Measurements from ENCODE around the gene COX8C.
"Not testable (repeated sequence)": the region's sequence is repeated elsewhere in the genome, so short reads cannot be mapped to it uniquely, and the experiment has no call there.

Gene COX8C

GRCh38 chr14:93322929-93323599 is 23.9 kb upstream of the COX8C start:
- no peak for DNase-seq

DNA sequence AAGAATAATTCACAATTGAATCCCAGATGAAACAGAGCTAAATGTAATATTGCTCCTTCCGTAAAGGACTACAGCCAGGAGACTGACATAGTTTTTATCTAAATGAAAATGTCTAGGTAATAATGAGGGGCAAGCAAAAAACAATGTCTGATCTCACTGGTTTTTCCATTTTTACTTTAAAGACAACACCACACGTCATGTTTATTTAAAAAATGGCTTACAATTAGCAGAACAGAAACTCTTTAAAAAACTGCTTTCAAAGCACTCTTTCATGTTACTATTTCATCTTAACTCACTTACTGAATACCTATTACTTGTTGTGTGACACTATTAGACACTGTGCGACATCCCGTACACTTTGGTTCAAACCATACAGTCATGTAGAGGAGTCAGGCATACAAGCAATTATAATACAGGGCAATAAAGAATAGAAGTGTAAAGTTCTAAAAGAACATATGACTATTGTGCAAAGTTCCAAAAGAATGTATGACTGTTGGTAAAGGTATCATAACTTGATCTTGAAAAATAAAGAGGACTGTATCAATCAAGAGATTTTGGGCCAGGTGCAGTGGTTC is 23.3 kb upstream of the COX8C start:
- DNase-seq: no peak

GRCh38 chr14:93326196-93326595 is 20.8 kb upstream of the COX8C start:
- DNase-seq: no peak

DNA sequence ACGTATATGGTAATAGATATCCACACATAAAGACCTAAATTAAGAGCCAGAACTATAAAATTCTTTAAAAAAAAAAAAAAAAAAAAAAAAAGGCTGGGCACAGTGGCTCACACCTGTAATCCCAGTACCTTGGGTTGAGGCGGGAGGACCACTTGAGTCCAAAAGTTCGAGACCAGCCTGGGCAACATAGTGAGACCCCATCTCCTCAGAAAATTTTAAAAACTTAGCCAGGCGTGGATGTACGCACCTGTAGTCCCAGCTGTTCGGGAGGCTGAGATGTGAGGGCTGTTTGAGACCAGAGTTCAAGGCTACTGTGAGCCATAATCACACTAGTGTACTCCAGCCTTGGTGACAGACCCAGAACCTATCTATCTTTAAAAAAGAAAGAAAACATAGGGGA is 18.4 kb upstream of the COX8C start:
- DNase-seq: no peak

DNA sequence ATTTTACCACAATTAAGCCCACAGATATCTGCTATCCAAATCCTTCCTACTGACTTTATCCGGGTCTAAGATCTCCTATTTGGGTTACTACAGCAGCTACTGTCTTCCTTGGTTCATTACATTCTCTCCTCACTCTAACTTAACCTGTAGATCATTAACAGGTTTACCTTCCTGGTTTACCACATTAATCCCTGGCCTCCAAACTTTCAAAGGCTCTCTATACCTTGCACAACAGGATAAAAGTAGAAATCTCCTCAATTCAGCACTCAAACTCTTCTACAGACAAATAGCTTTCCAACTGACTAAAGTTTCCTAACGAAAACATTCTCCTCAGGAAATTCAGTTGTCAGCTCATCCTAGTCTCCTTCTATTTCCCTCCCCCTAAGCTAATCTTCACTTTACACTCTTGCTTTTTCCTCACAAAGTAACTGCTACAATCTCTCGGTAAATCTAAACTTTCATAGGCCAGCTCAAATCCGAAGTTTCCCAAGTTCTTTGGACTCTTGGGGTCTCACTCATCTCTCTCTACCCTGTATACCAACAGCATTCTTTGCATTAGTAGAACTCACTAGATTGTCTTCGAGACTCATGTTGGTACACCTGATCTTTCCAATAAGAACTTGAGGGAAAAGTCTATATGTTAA is 16.9 kb upstream of the COX8C start:
- DNase-seq: no peak

DNA sequence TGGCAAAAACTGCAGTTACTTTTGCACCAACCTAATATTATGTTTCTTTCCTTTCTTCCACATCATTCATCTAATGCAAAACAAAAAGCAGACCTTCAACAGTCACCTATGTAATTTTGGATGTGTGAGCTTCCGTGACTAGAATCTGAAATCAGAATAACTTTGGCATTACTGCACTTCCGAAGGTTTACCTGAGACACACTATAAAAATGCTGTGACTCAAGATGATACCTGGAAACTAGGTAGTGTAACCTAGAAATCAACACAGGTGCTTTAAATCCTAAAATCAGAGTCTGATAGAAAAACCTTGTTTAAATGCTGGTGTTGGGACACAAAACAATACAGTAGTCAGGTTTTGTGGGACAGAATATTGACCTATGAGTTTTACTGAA is 16.4 kb upstream of the COX8C start:
- no peak for DNase-seq

GRCh38 chr14:93331002-93331727 is 15.8 kb upstream of the COX8C start:
- DNase-seq: no peak

DNA sequence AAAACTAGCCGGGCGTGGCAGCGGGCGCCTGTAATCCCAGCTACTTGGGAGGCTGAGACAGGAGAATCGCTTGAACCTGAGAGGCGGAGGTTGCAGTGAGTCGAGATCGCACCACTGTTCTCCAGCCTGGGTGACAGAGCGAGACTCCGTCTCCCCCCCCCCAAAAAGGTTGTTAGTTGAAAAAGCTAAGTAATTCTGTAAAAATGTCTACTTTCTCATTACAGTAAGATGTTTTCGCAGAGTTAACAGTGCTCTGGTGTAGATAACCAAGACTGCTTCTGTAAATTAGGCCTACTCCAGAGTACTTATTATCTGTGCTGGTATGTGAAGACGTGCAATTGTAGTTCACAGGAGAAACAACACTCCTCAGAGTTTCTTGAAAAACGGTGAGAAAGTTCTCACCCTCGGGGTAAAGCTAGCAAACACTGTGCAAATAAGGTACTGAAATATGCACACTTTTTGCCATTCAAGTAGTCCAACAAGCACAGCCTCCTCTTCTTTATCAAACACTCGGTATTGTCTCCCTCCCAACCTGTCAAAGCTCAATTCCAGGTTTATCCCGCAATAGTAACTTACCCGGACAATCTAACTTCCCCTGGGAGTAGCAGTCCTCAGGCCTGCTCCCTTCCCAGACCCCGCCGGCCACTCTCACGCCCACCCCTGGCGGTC is 15.1 kb upstream of the COX8C start:
- no peak for DNase-seq

DNA sequence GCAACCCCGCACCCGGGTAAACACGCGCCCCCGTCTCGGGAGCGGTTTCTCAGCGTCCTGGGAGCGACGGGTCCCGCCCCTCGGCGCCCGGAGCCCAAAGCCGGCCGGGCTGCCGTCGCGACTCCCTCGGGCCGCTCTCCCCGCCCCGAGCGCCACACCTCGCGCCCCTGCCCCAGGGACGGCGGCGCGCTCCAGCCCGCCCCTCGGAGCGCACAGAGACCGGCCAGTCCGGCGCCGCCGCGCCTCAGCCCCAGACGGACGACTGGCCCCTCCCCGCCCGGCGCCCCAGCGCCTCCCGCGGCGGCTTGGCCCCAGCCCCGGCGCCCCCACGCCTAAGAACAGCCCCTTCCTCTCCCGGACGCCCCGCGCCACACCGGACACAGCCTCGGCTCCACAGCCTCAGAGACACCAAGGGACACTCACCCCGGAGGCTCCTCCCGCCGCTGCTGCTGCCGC is 14.6 kb upstream of the COX8C start:
- peak in 1 of 2 experiments; percentile 26 for DNase-seq

- peak; percentile 92 to 96 for DNase-seq
Measured at GRCh38 chr14:93332853-93333630, 13.9 kb upstream of the COX8C start, which contains the start of gene BTBD7. BTBD7 (minus strand) TSS chr14:93333036; CDS start chr14:93296051, 36,985 bp downstream.

DNA sequence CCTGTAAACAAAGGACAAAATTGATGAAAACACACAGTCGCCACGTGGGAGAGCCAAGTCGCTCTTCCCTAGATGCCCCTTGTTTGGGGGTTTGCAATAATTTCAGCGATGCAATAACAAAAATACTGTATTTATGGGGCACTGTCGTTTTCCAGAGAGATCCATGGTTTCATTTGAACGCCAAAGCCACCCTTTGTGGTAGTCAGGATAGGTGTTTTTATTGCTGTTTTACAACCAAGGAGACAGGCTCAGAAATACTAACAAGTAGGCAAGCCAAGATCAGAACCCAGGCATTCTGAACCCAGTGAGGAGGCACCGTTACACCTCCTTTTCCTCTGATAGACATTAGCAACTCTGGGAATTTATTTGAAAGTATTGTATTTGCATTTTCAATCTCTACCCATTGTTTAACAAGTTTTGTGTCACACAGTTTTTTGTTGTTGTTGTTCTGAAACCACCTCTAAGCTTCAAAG is 13.3 kb upstream of the COX8C start:
- no peak for DNase-seq

- no peak for DNase-seq
Measured at GRCh38 chr14:93337143-93337753, 9.7 kb upstream of the COX8C start.

DNA sequence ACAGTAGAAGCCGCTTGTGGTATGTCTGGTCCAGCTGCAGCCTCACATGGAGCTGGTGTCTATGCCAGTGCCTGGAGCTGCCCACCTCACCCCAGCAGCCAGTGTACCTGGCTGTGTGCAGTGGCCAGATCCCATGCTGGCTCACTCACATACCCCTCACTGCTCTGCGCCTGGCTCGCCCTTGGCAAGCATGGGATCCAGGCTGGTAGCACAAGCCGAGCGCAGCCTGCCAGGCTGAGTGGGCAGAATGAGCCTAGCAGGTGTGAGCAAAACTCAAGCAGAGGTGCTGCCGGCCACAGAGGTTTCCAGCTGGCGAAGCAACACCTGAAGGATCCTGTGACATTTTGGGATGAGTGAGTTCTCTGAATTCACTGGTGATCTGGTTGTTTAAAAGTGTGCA is 9.1 kb upstream of the COX8C start:
- DNase-seq: no peak

DNA sequence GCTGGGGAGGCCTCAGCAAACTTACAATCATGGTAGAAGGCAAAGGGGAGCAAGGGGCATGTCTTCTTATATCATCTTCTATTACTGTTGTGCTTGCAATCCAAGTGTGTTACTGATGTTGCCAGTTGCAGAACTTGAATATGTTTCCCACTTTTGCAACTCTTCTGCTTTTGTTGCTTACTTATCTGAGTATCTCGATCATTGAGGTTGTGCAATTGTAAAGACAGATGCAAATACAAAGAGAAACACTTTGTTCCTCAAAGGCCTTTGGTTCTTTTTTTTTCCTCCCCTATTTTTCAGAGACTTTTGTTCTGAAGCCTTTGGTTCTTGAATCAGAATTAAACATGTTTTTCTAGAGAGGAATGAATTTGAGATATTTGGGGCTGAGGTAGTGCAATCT is 3.7 kb upstream of the COX8C start:
- no peak for DNase-seq

DNA sequence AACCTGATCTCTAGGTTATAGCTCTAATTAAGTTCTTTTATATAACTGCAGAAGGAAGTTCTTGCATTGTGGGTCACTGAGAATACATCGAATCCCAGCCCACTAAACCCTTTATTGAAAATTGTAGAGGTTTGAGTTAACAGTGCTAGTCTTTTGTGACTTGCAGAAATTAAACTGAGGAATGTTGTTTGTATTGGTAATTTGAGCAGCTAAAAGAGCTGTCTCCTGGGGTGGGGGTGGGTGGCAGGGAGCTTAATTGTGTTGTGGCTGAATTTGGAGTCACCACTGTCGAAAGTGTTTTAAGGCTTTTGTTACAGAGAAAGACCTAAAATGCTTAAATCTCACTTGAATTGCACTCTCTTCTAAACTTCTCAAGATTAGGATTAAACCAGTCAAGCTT is 3.2 kb upstream of the COX8C start:
- DNase-seq: no peak

DNA sequence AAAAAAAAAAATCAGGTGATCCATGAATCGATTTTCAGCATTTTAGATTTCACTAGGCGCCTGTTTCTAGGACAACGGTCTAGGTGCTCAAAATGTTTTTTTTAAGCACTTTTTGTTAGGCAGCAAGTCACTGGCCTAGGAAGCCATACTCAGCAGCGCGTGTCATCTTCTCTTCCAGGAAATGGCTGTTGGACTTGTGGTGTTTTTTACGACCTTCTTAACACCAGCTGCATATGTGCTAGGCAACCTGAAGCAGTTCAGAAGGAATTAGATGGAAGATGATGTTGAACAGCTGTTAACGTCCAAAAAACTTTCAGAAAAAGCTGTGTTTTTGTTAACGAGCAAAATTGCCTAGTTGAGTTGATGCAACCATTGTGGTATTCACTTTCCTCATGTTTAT is 868 bp downstream of the COX8C start:
- no peak for DNase-seq

DNA sequence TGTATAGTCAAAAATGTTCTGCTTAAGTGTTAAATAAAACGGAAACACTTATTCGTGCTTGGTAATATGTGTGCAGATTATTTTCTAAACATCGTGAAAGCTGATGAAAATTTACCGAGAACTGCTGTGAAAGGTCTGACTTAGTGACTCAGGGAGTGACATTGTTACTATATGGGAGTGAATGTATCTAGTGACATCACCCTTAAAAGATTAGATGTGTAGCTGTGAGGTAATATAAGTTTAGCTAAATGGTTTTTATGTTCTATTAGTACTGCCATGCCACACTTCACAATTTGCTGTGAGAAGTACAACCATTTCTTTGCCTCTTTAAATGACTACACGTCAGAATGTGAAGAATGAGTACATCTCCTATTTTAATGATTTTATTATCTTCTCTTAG is 1.3 kb downstream of the COX8C start:
- no peak for DNase-seq

GRCh38 chr14:93354873-93355272 is 7.9 kb downstream of the COX8C start:
- DNase-seq: not testable (repeated sequence)

DNA sequence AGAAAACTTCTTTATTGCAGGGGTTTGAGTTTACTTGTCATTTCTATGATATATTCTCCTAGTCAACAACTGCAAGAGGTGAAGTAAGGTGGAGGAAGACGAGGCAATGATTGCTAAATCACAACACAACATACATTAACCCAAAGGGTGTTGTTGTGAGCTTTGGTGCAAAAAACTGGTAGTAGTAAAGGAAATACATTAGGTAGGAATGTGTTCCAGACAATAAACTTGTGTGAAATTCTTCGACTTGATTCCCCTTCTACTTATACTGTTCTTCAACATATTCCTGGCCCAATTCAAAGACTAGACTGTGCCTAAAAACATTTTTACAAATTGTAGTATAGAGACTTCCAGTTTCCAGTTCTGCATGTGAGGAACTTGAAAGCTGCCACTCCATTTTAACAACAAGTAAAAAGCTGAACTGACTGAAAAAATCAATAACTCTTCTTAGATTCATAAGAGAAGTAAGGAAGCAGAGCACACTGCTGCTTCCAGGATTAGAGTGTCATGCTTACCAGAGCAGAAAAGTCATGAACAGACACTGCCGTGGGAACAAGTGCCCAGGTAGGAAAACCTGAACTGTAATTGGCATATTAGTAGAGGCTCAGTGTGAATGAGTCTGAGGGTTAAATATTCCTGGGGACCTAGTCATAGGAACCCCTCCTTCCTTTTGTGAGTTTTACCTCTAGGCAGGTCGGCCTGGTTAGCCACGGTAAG is 22.2 kb downstream of the COX8C start:
- no peak for DNase-seq

DNA sequence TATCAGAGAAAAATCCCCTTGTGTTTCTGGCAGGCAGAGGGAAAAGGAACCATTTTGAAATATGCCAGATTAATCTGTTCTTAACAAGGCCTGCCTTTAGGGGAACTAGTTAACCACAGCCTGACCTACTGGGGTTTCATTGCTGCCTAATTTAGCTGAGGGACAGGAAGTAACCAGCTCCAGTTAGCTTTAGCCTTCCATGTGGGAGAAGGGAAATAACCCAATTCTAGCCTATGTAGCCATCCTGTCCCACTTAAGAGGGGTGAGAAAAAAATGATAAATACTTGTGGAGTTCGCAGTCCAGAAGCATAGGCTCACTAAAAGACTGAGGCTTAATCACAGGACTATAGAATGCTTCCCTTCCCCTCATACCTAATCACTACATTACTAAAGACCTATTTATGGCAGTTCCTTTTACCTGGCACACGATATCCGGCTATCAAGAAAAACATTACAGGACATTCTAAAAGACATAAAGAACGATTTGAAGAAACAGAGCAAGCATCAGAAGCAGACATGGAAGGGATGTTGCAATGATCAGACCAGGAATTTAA is 22.8 kb downstream of the COX8C start:
- DNase-seq: no peak
